Measurements from ENCODE around the gene TDP1.
A peak's percentile ranks its signal among the peaks of the same experiment; 100 is the strongest.

DNA sequence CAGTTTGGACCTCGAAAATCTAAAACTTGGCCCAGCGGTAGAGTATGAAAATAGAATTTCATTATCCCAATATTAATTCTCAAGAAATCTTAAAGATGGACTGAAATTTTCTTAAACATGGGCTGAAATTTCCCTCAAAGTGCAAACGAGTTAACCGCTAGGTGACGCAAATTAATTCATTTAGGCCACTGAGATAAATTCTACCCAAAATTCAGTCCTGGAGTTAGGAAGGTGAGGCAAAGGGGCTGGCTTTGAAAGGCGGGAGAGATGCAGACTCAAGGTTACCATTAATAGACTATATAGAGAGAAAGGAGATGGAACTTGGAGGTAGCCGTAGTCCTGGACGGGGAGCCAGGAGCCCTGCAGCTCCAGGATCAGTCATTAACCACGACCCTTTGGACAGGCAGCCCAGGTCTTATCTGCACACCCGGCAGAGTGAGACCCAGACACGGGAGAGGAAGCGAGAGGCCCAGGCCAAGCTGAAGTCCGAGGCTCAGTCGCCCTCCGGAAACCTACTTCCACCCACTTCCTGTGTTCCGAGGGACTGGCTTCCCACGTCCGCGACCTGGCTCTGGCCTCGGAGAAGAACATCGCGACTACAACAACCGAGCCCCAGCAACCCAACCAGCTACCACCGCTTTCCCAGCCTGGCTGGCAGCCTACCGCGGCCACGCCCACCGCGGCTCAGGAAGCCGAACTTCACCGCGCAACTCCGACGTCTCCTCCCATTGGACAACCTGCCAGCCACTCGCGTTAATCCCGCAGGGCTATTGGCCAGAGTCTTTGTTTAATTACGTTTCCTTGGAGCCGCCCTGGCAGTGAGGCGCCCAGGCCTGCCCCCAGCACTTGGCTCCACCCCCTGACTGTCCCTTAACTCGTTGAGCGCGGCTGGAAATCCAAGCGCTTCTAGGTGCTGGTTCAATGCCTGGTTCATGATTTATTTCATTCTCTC lies 1.4 kb upstream of the TDP1 start, which contains the start of gene EFCAB11:
- TF ChIP-seq, protein P1, sequence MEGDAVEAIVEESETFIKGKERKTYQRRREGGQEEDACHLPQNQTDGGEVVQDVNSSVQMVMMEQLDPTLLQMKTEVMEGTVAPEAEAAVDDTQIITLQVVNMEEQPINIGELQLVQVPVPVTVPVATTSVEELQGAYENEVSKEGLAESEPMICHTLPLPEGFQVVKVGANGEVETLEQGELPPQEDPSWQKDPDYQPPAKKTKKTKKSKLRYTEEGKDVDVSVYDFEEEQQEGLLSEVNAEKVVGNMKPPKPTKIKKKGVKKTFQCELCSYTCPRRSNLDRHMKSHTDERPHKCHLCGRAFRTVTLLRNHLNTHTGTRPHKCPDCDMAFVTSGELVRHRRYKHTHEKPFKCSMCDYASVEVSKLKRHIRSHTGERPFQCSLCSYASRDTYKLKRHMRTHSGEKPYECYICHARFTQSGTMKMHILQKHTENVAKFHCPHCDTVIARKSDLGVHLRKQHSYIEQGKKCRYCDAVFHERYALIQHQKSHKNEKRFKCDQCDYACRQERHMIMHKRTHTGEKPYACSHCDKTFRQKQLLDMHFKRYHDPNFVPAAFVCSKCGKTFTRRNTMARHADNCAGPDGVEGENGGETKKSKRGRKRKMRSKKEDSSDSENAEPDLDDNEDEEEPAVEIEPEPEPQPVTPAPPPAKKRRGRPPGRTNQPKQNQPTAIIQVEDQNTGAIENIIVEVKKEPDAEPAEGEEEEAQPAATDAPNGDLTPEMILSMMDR (conservative IDR thresholded peaks at IDR 0.05; ENCODE audit: low read depth, low read length): 0 out of 2 replicates have a peak, but pooled peaks have one; percentile 15
- TF ChIP-seq, protein P2, sequence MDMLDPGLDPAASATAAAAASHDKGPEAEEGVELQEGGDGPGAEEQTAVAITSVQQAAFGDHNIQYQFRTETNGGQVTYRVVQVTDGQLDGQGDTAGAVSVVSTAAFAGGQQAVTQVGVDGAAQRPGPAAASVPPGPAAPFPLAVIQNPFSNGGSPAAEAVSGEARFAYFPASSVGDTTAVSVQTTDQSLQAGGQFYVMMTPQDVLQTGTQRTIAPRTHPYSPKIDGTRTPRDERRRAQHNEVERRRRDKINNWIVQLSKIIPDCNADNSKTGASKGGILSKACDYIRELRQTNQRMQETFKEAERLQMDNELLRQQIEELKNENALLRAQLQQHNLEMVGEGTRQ (IDR thresholded peaks at IDR 0.05; ENCODE audit: low read depth, low read length): no peak
- TF ChIP-seq MAZ (IDR thresholded peaks at IDR 0.05; ENCODE audit: borderline replicate concordance, low read depth, low read length) (peak; percentile 80; the same call in 1 of the 2 replicates), POLR2A (IDR thresholded peaks at IDR 0.05; ENCODE audit: low read depth, low read length) (peak; percentile 78), FOS (IDR thresholded peaks at IDR 0.05; ENCODE audit: low read depth, low read length) (peak; percentile 17; the same call in 1 of the 2 replicates), MXI1 (IDR thresholded peaks at IDR 0.05; ENCODE audit: borderline replicate concordance, low read depth, low read length) (peak; percentile 96), NFE2L2 (IDR thresholded peaks at IDR 0.05; ENCODE audit: low read depth, low read length) (no peak), MAFK (IDR thresholded peaks at IDR 0.05; ENCODE audit: low read depth, low read length) (no peak), CEBPB (IDR thresholded peaks at IDR 0.05; ENCODE audit: low read depth, low read length) (no peak), SMC3 (IDR thresholded peaks at IDR 0.05; ENCODE audit: low read depth, low read length) (no peak), CHD1 (IDR thresholded peaks at IDR 0.05; ENCODE audit: low read depth, low read length) (no peak), RAD21 (IDR thresholded peaks at IDR 0.05; ENCODE audit: low read length) (no peak), RFX5 (IDR thresholded peaks at IDR 0.05; ENCODE audit: low read depth, low read length) (no peak), RCOR1 (IDR thresholded peaks at IDR 0.05; ENCODE audit: insufficient replicate concordance, low read length) (no peak)
